GM15510 (cell line): ENCODE results near the gene RBFOX1.

Experiments
- POLR2A ChIP-seq: IDR thresholded peaks from 3 replicates; pipeline ENCODE4 v1.6.1; 2011; ENCODE audit warnings: borderline replicate concordance; ENCODE audit not compliant: insufficient read length; ENCODE audit errors: extremely low read depth

RBFOX1 gene

DNA sequence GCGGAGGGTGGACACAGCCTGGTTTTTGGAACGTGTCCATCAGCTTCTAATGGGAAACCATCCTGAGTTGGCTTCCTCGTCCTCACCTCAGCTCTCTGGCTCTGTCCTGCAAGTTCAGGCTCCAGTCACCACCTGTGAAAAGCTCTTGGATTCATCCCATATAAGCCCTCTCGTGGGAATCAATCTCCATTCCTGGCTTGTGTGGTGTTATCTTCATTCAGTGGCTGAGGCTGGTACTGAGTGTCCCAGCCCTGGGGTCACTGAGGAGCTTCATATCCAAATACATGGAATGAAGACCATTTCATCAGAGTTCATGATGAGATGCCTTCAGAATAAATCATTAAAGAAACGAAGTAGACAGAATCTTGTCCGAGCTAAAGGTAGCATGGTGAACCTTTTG is 189.2 kb downstream of the RBFOX1 start:
- TF ChIP-seq POLR2A = no peak

GRCh38 chr16:7524419-7524818 is 191.8 kb downstream of the RBFOX1 start:
- no peak for TF ChIP-seq POLR2A

GRCh38 chr16:7526736-7527135 is 194.1 kb downstream of the RBFOX1 start:
- no peak for TF ChIP-seq POLR2A

DNA sequence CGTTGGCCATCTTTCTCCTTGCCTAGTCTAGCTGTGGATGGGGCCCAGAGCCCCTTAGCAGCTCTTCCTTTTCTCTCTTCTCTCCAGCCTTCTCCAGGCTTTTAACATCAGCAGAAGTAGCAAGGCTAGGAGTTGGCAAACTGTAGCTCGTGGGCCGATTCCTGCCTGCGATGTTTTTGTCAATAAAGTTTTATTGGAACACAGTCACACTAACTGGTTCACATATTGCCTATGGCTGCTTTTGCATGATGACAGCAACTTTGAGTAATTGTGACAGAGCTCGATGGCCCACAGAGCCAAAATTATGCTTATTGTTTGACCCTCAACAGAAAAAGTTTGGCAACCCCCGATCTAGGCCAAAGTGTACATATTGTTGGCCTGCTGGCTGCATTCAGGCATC is 199.9 kb downstream of the RBFOX1 start:
- no peak for TF ChIP-seq POLR2A

DNA sequence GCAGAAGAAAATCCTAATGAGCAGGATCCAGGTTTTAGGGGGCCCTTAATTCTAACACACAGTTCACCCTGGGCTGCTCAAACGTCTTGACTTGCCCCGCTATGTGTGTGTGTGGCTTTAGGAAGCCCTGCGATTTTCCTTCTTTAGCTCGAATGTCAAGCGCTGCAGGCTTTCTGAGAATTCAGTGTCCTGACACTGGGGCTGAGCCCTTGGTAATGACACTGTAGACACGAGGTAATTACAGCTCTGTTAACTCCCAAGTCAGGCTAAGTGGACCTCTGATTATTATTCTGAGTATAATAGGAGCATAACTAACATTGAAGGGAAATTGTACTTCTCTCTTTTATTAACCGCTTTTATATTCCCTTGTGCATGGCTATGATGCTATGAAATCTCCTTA is 202.1 kb downstream of the RBFOX1 start:
- no peak for TF ChIP-seq POLR2A

DNA sequence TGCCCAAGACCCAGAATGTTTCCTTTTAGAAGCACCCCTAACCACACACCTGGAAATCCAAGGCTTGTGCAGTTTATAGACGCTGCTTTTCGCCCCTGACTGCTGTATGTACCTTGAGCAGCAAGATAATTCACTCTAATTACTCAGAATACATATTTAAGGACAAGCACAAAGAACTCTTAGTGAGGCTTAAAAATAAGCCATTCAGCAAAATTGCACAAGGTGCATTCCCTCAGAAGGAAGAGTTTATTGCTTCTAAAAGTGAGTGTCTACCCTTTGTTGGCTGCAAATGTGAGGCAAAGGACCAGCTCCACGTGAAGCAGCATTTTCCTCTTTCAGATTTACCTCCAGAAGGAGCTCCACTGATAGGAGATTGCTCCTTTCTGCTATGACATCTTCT is 208.4 kb downstream of the RBFOX1 start:
- no peak for TF ChIP-seq POLR2A

DNA sequence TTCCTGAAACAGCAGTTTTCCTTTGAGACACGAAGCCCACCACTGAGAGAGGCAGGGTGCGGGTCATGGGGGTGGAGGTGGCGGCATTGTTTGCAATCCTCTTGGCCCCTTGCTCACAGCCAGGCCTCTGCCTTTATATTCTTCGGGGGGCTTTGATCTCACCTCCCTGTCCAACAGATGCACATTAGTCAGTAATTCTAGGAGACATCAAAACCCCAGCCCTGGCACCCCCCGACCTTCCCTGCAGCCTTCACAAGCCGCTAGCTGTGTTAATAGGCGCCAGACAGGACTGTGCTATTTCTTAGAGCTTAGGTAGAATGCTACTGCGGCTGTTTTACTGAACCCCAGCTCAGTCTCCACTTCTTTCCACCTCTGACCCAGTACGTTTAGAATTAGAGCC is 212.6 kb downstream of the RBFOX1 start:
- no peak for TF ChIP-seq POLR2A

DNA sequence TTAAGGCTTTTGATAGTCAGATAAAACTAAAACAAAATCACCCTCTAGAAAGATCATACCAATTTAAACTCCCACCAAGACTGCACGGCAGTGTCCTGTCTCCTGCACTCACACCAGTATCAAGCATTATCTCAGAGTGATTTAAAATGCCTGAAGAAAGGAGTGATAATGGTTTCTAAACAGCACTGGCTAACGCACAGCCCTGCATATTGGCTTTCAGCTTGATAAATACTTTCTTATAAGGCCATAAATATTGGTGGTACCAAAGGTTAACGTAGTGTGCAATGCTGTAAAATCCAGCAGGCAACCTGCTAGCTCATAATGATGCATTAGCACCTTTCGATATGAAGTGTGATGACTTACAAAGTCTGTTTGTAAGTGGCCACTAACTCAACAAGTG is 214.3 kb downstream of the RBFOX1 start:
- no peak for TF ChIP-seq POLR2A

- no peak for TF ChIP-seq POLR2A
Measured at GRCh38 chr16:7547736-7548135, 215.1 kb downstream of the RBFOX1 start.

DNA sequence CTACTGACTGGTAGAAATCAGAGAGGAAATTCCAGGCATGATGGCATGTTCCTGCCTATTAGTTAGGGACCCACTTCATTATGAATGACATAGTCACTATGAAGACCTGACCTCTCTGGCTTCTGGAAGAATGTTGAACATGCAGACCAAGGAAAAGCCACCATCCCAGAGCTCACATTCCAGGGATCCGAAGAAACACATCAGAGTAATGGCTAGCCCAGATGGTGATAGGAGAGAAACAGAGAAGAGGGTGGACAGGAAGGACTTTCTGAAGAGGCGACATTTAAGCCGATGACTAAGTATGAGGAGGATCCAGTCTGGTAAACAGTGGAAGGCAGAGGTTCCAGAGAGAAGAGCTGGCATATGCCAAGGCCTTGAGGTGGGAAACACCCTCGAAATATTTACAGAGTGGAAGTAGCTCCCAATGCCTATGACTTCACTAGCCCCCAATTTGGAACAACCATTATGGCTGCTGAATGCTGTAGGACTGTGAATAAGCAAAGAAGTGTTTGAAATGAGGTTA is 216.2 kb downstream of the RBFOX1 start:
- no peak for TF ChIP-seq POLR2A

GRCh38 chr16:7550096-7550495 is 217.5 kb downstream of the RBFOX1 start:
- TF ChIP-seq POLR2A = no peak

GRCh38 chr16:7555459-7555858 is 222.8 kb downstream of the RBFOX1 start:
- no peak for TF ChIP-seq POLR2A

GRCh38 chr16:7561908-7562405 is 229.3 kb downstream of the RBFOX1 start:
- no peak for TF ChIP-seq POLR2A

- TF ChIP-seq POLR2A = no peak
Measured at GRCh38 chr16:7566360-7566759, 233.7 kb downstream of the RBFOX1 start.

- TF ChIP-seq POLR2A = no peak
Measured at GRCh38 chr16:7571366-7571765, 238.7 kb downstream of the RBFOX1 start.

GRCh38 chr16:7577588-7577987 is 244.9 kb downstream of the RBFOX1 start:
- TF ChIP-seq POLR2A = no peak

GRCh38 chr16:7579454-7579853 is 246.8 kb downstream of the RBFOX1 start:
- TF ChIP-seq POLR2A = no peak
